Activated T-cell treated with anti-CD3 and anti-CD28 coated beads for 4 hours (primary cell): ENCODE measurements around the gene RTN4.
"Not testable (repeated sequence)": the region's sequence is repeated elsewhere in the genome, so short reads cannot be mapped to it uniquely, and the experiment has no call there.

Experiments
- DNase-seq: peaks from one replicate; pipeline ENCODE4 v3.0.0-alpha.2; 2020

RTN4 gene, protein sequence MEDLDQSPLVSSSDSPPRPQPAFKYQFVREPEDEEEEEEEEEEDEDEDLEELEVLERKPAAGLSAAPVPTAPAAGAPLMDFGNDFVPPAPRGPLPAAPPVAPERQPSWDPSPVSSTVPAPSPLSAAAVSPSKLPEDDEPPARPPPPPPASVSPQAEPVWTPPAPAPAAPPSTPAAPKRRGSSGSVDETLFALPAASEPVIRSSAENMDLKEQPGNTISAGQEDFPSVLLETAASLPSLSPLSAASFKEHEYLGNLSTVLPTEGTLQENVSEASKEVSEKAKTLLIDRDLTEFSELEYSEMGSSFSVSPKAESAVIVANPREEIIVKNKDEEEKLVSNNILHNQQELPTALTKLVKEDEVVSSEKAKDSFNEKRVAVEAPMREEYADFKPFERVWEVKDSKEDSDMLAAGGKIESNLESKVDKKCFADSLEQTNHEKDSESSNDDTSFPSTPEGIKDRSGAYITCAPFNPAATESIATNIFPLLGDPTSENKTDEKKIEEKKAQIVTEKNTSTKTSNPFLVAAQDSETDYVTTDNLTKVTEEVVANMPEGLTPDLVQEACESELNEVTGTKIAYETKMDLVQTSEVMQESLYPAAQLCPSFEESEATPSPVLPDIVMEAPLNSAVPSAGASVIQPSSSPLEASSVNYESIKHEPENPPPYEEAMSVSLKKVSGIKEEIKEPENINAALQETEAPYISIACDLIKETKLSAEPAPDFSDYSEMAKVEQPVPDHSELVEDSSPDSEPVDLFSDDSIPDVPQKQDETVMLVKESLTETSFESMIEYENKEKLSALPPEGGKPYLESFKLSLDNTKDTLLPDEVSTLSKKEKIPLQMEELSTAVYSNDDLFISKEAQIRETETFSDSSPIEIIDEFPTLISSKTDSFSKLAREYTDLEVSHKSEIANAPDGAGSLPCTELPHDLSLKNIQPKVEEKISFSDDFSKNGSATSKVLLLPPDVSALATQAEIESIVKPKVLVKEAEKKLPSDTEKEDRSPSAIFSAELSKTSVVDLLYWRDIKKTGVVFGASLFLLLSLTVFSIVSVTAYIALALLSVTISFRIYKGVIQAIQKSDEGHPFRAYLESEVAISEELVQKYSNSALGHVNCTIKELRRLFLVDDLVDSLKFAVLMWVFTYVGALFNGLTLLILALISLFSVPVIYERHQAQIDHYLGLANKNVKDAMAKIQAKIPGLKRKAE

DNA sequence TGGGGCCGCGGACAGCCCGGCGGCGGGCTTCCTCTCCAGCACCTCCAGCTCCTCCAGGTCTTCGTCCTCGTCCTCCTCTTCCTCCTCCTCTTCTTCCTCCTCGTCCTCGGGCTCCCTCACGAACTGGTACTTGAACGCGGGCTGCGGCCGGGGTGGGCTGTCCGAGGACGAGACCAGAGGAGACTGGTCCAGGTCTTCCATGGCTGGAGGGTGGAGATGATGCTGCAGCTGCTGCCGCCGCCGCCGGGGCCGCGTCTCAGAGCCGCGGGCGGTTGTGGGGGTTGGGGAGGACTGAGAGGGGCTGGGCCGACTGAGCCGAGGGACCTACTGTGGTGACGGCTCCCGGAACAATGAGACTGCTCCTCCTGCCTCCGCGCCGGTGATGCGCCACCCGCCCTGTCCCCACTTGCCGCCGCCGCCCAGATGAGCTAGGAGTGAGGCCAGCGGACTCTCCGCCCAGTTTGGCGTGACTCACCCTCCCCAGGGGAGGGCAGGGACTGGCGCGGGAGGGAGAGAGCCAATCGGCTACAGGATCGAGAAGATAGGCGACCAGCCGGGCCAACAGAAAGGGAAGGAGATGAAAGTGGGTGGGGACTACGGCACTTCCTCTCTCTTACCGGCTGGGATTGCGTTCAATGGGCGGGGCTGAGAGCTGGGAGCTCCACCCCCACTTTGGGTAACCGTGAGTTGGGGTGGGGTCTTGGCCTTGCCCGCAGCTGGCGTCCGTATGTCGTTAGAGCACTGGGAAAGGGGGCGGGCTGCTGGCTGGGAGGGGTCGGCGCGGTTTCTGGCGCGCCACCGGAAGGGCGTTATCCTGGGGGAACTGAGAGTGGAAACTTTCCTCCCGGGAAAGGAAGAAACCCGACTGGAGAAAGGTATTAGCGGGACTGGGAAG is at the start of gene RTN4:
Gene RTN4 (minus strand): TSS at position 352 of the 895 bp plus-strand sequence. CDS start 151 bp downstream, at position 201.
- peak; percentile 97 for DNase-seq

DNA sequence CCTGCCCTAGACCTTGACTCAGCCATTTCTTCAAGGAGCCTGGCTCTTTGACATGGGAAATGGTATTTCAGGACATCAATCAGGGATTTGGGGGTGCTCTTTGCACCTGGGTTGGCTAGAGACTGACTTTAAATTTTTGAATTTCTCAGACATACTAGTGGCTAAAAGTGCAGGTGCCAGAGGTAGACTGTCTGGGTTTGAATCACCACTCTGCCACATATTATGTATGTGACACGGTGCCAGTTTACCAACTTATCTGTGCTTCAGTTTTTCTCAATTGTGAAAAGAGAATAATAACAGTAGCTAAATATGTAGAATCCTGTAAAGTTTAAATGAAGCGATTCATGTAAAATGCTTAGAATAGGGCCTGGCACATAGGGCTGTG is 49.2 kb upstream of the RTN4 start:
- DNase-seq, result no peak

DNA sequence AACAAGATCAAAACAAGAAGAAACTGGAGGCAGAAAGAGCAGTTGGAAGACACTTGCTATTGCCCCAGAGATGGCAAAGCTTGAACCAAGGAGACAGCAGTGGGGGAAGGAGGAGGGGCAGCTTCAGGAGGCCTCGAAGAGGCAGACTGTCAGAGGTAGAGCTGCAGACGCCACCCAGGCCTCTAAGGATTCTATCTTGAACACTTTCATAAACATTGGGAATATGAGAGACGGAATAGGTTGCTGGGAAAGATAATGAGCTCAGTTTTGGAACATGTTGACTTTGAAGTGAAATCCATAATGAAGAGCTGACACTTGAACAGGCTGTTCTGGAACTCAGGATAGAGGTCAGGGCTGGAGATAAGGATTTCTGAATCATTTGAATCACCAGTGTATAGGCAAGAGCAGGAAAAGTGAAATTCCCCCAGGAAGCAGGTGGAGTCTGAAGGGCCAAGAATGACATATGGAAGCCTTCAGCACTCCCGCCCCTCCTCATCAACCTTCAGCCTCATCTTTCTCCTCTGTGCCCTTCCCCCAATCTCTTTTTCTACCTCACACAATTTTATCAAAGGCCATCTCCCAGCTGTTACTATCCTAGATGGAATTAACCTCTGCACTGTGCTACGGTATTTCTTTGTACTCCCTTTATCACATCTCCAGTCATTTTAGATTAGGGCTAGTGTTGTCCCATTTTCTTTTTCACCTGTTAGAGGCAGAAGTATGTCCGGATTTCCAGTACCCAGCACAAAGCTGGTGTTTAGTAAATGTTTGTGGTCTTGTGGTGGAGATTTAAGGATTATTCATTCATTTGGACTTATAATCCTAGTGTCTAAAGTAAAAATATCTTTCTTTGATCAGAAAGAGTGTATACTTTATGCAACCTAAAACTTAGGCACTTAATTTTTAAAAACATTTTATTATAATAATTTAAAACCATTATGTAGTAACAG is 47.5 kb upstream of the RTN4 start:
- DNase-seq, result no peak

DNA sequence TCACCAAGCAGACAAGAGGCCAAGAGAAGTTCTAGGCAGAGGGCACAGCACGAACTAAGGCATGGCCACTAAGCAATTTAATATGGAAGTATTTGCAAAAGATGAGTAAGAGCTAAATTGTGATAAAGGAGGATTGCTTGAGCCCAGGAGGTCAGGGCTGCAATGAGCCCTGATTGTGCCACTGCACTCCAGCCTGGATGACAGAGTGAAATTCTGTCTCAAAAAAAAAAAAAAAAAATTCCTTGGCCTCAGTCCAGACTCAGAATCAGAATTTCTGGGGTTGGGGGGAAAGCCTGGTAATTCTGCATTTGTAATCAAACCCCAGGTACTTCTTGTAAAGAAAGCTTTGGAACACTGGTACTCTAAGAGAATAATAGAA is 46.8 kb upstream of the RTN4 start:
- DNase-seq, result no peak

DNA sequence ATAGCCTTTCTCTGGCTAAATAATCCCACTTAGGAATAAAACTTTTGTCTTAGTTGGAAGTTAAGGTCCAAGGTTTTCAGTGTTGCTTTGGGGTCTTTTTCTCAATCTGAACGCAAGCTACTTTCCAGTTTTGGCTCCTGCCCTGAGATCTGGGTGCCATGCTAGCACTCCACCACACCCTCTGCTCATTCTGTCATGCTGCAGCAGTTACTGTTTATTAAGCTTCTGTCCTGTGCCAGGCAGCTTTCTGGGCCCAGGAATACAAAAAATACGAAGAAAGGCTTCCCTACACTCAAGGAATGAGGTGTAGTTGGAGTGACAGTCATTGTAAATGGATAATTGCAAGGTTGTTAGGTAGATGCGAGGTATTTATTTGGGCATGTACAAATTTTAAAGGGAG is 46.3 kb upstream of the RTN4 start:
- no peak for DNase-seq

DNA sequence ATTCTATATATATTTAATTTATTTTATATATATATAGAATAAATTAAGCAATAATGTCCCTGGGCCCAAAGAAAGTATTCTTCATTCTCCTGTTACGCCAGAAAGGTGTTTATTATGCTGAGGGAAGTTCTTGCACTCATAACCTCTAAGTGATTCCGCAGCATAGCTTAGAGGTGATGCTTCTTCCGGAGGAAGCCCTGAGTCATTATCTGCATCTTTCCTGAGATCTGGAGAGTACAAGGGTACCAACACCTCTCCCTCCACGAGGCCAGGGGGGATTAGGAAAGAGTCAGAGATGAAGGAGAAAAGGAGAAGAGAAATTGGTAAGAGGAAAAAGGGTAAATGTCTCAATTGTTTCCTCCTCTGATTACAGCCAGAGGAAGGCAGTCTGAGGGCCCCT is 43.1 kb upstream of the RTN4 start:
- no peak for DNase-seq

DNA sequence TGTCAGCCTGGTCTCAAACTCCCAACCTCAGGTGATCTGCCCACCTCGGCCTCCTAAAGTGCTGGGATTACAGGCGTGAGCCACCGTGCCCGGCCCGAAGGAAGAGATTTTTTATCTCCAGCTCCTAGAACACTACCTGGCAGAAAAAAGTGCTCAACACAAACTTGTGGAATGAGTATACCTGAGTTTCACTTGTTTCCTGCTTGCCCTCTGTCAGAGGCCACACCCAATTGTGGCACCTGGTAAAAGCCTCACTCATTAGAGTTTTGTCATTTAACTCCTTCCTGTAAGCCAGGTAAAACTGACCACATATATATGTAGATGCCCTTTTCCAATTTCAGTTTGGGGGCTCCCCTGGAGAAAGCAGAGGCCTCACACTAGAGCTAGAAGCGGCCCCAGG is 42.2 kb upstream of the RTN4 start:
- no peak for DNase-seq

DNA sequence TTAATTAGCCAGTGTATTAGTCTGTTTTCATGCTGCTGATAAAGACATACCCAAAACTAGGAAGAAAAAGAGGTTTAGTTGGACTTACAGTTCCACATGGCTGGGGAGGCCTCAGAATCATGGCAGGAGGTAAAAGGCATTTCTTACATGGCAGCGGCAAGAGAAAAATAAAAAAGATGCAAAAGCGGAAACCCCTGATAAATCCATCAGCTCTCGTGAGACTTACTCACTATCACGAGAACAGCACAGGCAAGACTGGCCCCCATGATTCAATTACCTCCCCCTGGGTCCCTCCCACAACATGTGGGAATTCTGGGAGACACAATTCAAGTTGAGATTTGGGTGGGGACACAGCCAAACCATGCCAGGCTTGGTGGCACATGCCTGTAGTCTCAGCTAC is 41.4 kb upstream of the RTN4 start:
- not testable (repeated sequence) for DNase-seq

DNA sequence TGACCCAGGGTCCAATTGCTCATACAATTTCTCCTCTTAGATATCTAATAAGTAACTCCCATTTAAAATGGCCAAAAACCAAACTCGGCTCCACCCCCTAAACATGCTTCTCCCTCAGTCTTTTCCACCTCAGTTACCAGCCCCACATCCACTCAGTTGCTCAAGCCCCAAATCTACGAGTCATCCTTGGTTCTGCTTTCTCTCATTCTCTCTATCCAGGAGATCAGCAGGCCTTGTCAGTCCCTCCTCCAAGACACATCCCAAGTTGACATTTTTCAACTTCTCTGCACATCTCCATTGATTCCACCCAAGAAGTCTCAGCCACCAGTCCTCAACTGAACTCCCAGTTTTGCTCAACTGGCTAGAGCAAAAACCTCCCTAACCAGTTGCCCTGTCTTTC is 40.5 kb upstream of the RTN4 start:
- no peak for DNase-seq

DNA sequence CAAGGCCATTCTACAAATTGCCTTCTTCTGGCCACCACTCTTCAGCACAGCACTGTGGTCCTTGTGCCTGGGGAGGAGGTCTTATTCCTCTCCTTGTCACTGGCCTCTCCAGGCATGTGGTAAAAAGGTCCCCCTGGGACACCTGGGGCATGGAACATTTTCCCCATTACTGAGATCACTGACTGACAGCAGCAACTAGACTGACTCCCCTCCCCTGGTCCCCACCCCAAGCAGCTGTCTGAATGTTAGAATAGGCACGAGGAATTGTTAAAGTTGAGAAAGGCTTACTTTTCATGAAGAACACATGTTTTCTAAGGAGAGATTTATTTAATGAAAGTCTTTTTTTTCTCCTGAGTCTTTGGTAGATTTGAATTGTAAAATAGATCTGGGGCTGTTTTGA is 39.5 kb upstream of the RTN4 start:
- no peak for DNase-seq

DNA sequence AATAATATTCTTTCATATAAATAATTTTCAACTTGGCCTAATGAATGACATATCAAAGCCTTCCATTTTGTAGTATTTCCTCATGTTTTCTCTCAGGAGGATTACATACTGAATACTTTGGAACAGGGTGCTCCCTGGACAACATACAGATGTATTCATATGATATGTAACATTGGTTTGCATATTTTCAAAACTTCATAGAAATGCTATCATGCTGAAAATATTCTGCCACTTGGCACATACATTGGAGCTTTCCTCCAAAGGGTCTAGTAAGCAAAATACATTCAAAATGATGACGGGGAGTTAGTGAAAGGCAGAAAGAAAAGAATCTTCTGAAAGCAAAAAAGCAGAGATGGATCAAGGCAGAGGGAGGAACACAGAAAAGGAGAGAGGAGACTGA is 38.1 kb upstream of the RTN4 start:
- no peak for DNase-seq

DNA sequence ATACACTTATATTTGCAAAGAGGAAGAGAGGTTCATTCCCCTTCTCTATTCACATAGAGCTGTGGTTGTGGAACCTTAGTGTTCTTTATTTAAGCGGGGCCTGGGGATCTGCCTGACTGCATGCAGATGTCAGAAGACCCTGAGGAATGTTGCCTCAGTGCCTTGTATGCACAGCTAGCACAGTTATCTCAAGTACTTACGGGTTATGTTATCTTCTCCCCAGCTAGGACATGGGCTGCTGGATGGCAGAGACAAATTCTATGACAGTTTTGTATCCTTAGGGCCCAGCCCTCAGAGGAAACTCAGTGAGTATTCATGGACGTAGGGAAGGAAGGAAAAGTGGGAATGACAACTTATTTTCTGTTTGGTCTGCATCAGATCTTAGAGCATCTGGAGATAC is 37.7 kb upstream of the RTN4 start:
- no peak for DNase-seq

DNA sequence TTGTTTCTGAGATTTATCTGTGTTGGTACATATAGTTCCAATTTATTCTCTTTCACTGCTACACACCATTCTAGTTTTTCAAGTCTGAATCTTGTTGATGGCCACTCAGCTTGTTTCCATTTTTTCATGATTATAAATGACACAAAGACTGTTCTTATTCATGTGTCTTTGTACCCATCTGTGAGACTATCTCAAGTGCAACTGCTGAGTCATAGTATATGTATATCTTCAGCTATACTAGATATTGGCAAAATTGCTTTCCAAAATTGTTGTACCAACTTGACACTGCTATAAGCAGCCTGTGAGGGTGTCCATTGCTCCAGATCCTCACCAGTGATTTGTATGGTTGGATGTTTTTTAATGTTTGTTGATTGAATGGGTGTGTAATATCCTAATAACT is 37.2 kb upstream of the RTN4 start:
- DNase-seq, result no peak

DNA sequence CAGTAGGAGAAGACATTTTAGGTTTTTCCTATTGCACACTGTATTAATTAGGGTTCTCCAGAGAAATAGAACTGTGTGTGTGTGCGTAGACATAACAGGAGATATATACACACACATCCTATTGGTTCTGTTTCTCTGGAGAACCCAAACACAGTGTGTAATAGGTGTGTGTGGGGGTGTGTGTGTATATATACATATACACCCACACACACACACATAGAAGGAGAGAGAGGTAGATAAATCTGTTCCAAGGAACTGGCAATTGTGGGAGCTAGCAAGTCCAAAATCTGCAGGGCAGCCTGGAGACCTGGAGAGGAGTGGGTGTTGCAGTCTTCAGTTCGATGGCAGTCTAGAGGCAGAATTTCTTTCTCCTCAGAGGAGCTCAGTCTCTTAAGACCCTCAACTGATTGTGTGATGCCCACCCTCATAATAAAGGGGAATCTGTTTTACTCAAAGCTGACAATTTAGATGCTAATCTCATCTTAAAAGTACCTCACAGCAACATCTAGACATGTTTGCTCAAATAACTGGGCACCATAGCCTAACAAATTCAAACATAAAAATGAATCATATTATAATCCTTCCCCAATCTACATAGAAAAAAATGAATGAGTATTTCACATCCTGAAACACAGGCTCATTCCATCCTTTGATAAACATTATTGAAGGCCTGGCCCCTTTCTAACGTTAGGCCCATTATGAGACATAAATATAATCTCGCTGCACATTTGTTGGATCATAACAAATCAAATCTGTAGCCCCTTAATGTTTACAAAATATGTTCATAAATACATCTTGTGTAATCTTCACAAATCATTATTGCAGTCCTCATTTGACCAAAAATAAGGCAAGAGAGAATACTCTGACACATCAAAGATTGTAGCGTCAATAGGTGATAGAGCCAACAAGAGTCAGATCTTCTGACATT is 35.1 kb upstream of the RTN4 start:
- DNase-seq, result no peak

DNA sequence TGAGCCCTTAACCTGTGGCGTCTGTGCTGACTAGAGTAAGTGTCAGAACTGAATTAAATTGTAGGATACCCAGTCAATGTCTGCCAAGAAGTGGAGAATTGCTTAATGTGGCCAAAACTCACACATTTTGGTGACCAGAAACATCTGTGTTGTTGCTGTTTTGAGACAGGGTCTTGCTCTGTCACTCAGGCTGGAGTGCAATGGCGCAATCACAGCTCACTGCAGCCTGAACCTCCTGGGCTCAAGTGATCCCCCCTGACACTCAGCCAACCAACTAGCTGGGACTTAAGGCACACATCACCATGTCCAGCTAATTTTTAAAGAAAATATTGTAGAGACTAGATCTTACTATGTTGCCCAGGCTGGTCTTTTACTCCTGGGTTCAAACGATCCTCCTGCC is 34.4 kb upstream of the RTN4 start:
- DNase-seq, result no peak

DNA sequence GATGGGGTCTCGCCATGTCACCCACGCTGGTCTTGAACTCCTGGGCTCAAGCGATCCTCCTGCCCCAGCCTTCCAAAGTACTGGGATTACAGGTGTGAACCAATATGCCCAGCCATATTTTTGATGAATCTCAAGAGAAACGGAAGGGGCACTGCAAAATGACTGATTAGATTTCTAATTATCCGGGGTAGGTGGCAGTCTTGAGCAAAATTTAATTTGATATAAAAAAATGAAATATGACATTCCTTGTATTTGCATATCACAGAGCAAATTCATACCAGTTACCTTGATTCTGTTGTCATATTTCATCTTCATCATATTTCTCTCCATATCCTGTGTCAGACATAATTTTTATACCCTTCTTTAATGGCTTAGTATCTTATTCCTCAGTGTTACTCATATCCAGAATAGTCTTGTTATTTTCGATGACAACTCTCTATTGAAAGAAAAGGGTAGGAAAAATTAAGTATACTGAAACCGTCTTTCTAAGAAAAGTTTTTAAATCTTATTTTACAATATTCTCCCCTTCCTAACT is 30.0 kb upstream of the RTN4 start:
- DNase-seq, result no peak

DNA sequence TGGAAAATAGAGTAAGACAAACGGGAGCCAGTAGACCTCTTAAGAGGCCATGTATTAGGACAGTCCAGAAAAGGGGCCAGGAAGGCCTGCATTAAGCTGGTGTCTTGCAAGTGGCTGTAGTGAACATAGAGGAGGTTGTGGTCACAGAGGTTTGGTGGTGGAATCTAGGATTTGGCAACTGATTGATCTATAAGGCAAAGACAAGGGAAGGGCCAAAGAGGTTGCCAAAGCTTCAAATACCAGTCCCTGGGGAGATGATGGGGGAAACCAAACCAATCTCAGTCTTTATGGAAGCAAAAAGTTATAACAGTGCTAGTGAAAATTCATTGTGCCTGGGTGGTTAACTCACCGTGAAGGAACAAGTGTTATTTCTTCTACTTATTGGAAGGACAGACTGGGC is 28.7 kb upstream of the RTN4 start:
- no peak for DNase-seq

DNA sequence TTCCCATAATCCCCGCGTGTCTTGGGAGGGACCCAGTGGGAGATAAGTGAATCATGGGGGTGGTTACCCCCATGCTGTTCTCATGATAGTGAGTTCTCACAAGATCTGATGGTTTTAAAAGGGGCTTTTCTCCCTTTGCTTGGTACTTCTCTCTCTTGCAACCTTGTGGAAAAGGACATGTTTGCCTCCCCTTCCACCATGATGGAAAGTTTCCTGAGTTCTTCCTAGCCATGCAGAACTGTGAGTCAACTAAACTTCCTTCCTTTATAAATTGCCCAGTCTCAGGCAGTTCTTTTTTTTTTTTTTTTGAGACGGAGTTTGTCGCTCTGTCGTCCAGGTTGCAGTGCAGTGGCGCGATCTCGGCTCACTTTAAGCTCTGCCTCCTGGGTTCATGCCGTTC is 26.5 kb upstream of the RTN4 start:
- no peak for DNase-seq

DNA sequence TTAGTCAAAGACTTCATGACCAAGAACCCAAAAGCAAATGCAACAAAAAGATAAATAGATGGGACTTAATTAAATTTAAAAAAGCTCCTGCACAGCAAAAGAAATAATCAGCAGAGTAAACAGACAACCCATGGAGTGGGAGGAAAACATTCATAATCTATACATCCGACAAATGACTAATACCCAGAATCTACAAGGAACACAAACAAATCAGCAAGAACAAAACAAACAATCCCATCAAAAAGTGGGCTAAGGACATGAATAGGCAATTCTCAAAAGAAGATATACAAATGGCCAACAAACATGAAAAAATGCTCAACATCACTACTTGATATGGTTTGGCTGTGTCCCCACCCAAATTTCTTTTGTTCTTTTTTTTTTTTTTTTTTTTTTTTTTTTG is 25.8 kb upstream of the RTN4 start:
- DNase-seq, result not testable (repeated sequence)
